ENCODE measurements around the gene TRIO. TPM values are rescaled to one million over a fixed set of nuclear protein-coding genes. Genes with fewer than 3 reads are reported as not detected.

The TRIO gene
- total RNA-seq, 4 donors from 2014 or later: 21.2 to 105 (median 47.6) TPM

DNA sequence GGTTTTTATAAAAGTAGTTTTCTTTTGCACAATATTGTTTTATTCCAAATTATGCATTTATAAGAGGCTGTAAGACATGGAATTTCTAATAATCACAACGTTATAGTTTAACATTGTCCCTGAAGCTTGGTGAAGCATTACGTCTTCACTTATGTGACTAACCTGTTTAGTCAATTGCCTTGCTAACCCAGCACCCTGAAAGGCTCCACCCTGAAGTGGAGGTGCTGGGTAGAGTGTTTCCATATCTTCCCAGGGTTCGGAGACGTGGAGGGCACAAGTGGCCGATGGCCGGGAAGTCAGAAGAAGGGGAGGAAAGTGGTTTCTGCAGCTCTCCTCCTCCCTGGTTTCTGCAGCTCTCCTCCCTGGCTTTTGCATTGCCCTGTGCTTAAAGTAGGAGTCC, 83.4 kb downstream of the TRIO start:
- 80 to 94% methylated on average over 3 to 5 of the region's 6 CpGs for WGBS, 2 donors
- intact Hi-C loops (cut with DNase I): no loop called here
- DNase-seq: no peak
- H3K4me3 ChIP-seq: no peak overlapping the region
- H3K36me3 ChIP-seq: no peaks in the 10 kb centered on the region
- TF ChIP-seq, protein P1, sequence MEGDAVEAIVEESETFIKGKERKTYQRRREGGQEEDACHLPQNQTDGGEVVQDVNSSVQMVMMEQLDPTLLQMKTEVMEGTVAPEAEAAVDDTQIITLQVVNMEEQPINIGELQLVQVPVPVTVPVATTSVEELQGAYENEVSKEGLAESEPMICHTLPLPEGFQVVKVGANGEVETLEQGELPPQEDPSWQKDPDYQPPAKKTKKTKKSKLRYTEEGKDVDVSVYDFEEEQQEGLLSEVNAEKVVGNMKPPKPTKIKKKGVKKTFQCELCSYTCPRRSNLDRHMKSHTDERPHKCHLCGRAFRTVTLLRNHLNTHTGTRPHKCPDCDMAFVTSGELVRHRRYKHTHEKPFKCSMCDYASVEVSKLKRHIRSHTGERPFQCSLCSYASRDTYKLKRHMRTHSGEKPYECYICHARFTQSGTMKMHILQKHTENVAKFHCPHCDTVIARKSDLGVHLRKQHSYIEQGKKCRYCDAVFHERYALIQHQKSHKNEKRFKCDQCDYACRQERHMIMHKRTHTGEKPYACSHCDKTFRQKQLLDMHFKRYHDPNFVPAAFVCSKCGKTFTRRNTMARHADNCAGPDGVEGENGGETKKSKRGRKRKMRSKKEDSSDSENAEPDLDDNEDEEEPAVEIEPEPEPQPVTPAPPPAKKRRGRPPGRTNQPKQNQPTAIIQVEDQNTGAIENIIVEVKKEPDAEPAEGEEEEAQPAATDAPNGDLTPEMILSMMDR (IDR thresholded peaks at IDR 0.05): no peak
- TF ChIP-seq POLR2A (IDR thresholded peaks at IDR 0.05): no peak
- H3K4me1 ChIP-seq: no peaks in the 10 kb centered on the region
- no peak overlapping the region for H3K27ac ChIP-seq
- no peaks in the 10 kb centered on the region for H3K9me3 ChIP-seq
- no peaks in the 10 kb centered on the region for H3K27me3 ChIP-seq

DNA sequence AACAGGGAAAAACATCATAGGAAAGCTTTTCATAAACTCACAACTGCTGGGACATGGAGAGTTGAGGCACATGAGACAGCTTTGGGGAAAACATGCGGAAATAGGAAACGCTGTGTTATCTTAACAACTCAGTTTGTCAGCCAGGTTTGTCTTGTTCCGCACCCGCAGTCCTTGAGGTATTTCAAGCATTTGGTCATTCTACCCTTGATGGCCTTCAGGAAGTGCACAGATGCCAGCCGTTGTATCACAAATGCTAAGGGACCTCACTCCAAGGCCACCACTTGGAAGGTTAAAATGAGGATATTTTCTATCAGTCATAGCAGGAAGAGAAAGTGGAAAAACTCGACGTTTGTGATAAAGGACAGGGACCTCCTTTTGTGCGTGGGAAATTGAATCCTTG, 83.8 kb downstream of the TRIO start:
- no peak for DNase-seq
- no peak overlapping the region for H3K27ac ChIP-seq
- intact Hi-C loops (cut with DNase I): no loop called here
- no peaks in the 10 kb centered on the region for H3K4me1 ChIP-seq
- H3K36me3 ChIP-seq: no peaks in the 10 kb centered on the region
- no peaks in the 10 kb centered on the region for H3K9me3 ChIP-seq
- no peak overlapping the region for H3K4me3 ChIP-seq
- 67 to 80% methylated on average over 8 of the region's 8 CpGs for WGBS, 2 donors
- no peak for TF ChIP-seq POLR2A (IDR thresholded peaks at IDR 0.05)
- TF ChIP-seq, protein P1 (IDR thresholded peaks at IDR 0.05): no peak
- no peaks in the 10 kb centered on the region for H3K27me3 ChIP-seq

DNA sequence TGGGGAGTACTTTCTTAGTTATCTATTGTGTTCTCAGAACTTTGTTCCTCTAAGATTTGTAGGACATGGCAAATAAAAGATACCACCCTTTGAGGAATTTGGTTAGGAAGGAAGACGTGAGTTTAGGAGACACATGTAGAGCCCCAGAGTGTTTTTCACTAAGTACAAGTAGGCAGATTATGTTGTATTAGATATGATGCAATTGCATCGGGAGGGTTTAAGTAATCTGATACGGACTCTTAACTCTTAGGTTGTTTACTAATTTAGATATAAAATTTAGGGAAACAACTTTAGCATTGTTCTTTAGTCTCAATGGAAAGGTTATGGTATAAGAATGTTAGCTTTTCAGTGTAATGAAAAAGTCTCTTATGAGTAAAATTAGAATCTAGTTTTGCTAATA, 84.4 kb downstream of the TRIO start:
- Histone ChIP-seq H3K36me3 (no peaks in the 10 kb centered on the region), H3K4me3 (no peak overlapping the region), H3K27me3 (no peaks in the 10 kb centered on the region), H3K9me3 (no peaks in the 10 kb centered on the region), H3K27ac (no peak overlapping the region), H3K4me1 (no peaks in the 10 kb centered on the region)
- no peak for DNase-seq
- intact Hi-C loops (cut with DNase I): no loop called here
- TF ChIP-seq, protein P1 (IDR thresholded peaks at IDR 0.05): no peak
- TF ChIP-seq POLR2A (IDR thresholded peaks at IDR 0.05): no peak
- WGBS, 2 donors: 52 to 55% methylated on average over 3 of the region's 3 CpGs

DNA sequence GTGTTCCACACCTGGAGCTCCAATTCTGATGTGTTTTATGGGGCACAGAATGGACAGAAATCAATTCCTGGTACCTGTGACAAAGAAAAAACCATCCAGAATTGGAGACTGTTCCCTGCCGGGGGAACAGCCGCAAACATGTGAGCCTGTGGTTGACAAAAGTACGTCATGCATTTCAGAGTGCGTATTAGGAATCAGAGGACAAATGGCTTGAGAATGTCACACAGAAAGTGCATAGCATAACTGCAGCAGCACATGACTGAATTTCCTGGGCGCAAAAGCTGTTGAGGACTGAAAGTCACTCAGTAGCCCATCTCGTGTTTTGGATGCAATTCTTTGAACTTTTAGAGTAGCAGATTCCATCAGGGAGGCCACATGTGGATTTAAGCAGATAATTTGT, 85.1 kb downstream of the TRIO start:
- Histone ChIP-seq H3K27me3 (no peaks in the 10 kb centered on the region), H3K36me3 (no peaks in the 10 kb centered on the region), H3K4me1 (no peaks in the 10 kb centered on the region), H3K9me3 (no peaks in the 10 kb centered on the region), H3K4me3 (no peak overlapping the region), H3K27ac (no peak overlapping the region)
- 85 to 89% methylated on average over 6 of the region's 6 CpGs for WGBS, 2 donors
- no peak for DNase-seq
- intact Hi-C loops (cut with DNase I): no loop called here
- TF ChIP-seq, protein P1 (IDR thresholded peaks at IDR 0.05): no peak
- TF ChIP-seq POLR2A (IDR thresholded peaks at IDR 0.05): no peak

DNA sequence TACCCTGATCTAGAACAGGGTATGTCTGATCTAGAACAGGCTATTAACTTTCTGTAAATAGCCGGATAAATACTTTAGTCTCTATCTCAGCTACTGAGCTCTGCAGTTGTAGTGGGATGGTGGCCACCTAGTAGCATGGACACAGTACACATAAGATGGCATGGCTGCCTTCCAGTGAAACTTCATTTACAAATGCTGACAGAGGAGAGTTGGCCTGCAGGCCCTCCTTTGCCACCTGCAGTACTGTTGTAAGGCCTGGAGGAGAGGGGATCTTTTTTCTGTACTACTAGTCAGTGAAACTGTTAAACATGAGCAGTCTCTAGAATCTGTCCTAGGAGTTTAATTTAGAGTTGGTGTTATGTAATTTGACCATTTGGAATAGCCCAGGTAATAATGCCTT, 86.0 kb downstream of the TRIO start:
- H3K4me3 ChIP-seq: no peak overlapping the region
- intact Hi-C loops (cut with DNase I): no loop called here
- TF ChIP-seq, protein P1 (IDR thresholded peaks at IDR 0.05): no peak
- no peak for TF ChIP-seq POLR2A (IDR thresholded peaks at IDR 0.05)
- H3K9me3 ChIP-seq: no peaks in the 10 kb centered on the region
- no peak overlapping the region for H3K27ac ChIP-seq
- 88% methylated on average over 1 of the region's 1 CpG for WGBS, 2 donors
- no peaks in the 10 kb centered on the region for H3K4me1 ChIP-seq
- no peak for DNase-seq
- no peaks in the 10 kb centered on the region for H3K27me3 ChIP-seq
- no peaks in the 10 kb centered on the region for H3K36me3 ChIP-seq
